ENCODE results near the gene DLG2.

GRCh38 chr11:85599083-85599482, 28.1 kb downstream of the DLG2 start:
- TF ChIP-seq EZH2phosphoT487 (IDR thresholded peaks at IDR 0.05; ENCODE audit: borderline replicate concordance, low read depth, low read length) (no peak), CTCF (conservative IDR thresholded peaks at IDR 0.05; ENCODE audit: low read length) (no peak)
